Measurements from ENCODE around the gene NCBP2L.

Gene NCBP2L

DNA sequence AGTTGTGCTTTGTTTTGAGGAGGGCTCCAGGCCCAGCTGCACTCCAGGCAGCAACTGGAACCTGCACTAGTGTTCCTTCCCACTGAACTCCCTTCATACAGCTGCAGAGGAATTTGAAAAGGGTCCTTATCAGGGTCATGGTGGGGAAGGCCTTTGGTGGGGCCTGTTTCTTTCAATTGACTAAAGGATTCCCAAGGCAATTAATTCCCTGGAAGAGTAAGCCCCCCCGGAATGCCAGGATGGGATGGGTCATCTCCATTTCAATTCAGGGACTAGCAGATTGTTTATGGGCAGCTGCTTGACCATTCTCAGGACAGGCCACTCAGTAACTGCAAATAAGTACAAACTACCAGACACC, 47.3 kb upstream of the NCBP2L start:
- H2AFZ ChIP-seq (ENCODE audit: low read depth, low read length), result no peak overlapping the region
- H3K4me3 ChIP-seq (ENCODE audit: low read depth in 1 of 2, low read length in 2 of 2), result no peak overlapping the region
- no peaks in the 10 kb centered on the region for H3K27me3 ChIP-seq (ENCODE audit: insufficient read depth, low read length, poor library complexity)
- H3K36me3 ChIP-seq (ENCODE audit: insufficient read depth, low read length), result no peaks in the 10 kb centered on the region
- no peaks in the 10 kb centered on the region for H3K4me1 ChIP-seq (ENCODE audit: insufficient read depth, low read length)
- DNase-seq, result no peak
- H3K4me2 ChIP-seq (ENCODE audit: insufficient read depth, low read length), result no peak overlapping the region
- TF ChIP-seq CTCF (IDR thresholded peaks at IDR 0.05; ENCODE audit: borderline replicate concordance, extremely low read depth, low read length, poor library complexity, severe bottlenecking), result no peak
- no peak for TF ChIP-seq EZH2 (IDR thresholded peaks at IDR 0.05; ENCODE audit: borderline replicate concordance, low read depth, low read length, severe bottlenecking)
- no peaks in the 10 kb centered on the region for H3K9me3 ChIP-seq (ENCODE audit: insufficient read depth, low read length, severe bottlenecking)
- H3K79me2 ChIP-seq (ENCODE audit: insufficient read depth, low read length), result no peaks in the 10 kb centered on the region
- ATAC-seq (ENCODE audit: insufficient read depth, low read depth), result no peak
- no peaks in the 10 kb centered on the region for H4K20me1 ChIP-seq (ENCODE audit: insufficient read depth, low read length)
- no peak overlapping the region for H3K27ac ChIP-seq (ENCODE audit: low read length)
- H3K9ac ChIP-seq (ENCODE audit: low read depth, low read length), result no peak overlapping the region

DNA sequence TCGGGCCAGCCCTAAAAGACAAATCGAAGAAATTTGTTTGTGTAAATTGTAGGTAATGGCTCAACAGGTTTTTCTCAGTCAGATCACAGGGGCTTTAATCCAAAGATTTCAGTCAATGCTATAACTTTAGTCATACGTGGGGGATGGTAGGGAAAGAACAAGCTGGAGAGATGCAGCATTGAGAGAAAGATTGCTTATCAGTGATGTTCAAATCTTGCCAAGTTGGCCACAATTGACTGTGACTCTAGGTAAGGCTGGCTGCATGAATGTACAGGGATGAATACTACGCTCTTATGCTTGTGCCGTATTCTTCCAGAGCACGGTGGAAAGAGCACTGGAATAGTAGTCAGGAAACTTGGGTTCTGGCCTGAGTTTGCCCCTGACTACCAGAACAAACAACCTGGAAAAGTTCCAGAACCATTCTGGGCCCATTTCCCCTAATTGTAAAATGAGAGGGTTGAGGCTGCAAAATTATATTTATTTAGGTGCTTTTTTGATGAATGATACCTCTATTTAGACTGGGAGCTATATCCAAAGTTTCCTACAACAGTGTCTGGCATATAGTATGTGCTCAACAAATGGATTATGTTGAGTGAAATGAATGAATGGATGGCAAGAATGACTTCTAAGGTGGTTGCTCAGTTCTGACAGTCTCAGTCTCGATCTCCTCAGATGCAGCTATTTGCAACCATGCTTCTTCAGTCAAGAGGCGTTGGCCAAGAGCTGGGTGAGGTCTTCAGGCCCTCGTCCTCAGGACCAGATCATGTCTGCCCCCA, 46.4 kb upstream of the NCBP2L start:
- Histone ChIP-seq H4K20me1 (ENCODE audit: insufficient read depth, low read length) (no peaks in the 10 kb centered on the region), H3K27ac (ENCODE audit: low read length) (no peak overlapping the region)
- TF ChIP-seq CTCF (IDR thresholded peaks at IDR 0.05; ENCODE audit: borderline replicate concordance, extremely low read depth, low read length, poor library complexity, severe bottlenecking) (no peak), EZH2 (IDR thresholded peaks at IDR 0.05; ENCODE audit: borderline replicate concordance, low read depth, low read length, severe bottlenecking) (no peak)

DNA sequence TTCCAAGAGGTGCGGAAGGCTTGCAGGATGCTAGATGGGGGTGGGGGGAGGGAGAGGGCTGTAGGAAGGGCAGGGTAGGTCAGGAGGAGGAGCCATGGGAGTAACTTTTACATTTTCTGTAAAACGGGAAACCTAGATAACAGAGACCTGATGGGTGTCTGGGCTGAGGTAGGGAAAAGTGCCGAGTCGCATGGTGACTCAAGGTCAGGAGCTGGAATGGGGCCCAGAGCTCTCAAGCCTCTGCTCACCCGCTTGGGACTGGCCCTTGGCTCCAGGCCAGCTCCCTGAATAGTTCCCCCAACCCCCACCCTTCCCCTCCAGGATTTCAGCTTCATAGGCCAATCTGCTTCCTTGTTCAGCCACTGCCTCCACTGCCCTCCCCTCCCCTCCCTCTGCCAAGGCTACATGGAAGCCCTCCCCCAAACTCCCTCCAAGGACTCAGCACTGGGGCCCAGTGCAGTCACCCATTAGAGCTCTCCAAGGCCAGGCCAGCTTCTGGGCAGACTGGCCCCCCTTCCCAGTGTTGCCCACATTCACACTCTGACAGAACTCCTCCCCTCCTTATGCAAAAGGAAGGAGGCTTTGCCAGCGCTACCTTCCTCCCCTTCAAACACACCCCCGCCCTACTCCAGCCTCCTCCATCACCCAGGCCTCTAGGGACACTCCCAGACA, 45.6 kb upstream of the NCBP2L start:
- Histone ChIP-seq H3K4me1 (ENCODE audit: insufficient read depth, low read length) (no peaks in the 10 kb centered on the region), H3K9me3 (ENCODE audit: insufficient read depth, low read length, severe bottlenecking) (no peaks in the 10 kb centered on the region), H3K4me2 (ENCODE audit: insufficient read depth, low read length) (no peak overlapping the region), H3K9ac (ENCODE audit: low read depth, low read length) (no peak overlapping the region), H3K27ac (ENCODE audit: low read length) (no peak overlapping the region), H3K4me3 (ENCODE audit: low read depth in 1 of 2, low read length in 2 of 2) (no peak overlapping the region), H3K36me3 (ENCODE audit: insufficient read depth, low read length) (no peaks in the 10 kb centered on the region), H3K79me2 (ENCODE audit: insufficient read depth, low read length) (no peaks in the 10 kb centered on the region), H4K20me1 (ENCODE audit: insufficient read depth, low read length) (no peaks in the 10 kb centered on the region), H3K27me3 (ENCODE audit: insufficient read depth, low read length, poor library complexity) (no peaks in the 10 kb centered on the region), H2AFZ (ENCODE audit: low read depth, low read length) (no peak overlapping the region)
- DNase-seq, result no peak
- no peak for ATAC-seq (ENCODE audit: insufficient read depth, low read depth)
- TF ChIP-seq CTCF (IDR thresholded peaks at IDR 0.05; ENCODE audit: borderline replicate concordance, extremely low read depth, low read length, poor library complexity, severe bottlenecking), result no peak
- TF ChIP-seq EZH2 (IDR thresholded peaks at IDR 0.05; ENCODE audit: borderline replicate concordance, low read depth, low read length, severe bottlenecking), result no peak

More for the DNA sequence above, 46.4 kb upstream of the NCBP2L start:
- DNase-seq (no peak), ATAC-seq (ENCODE audit: insufficient read depth, low read depth) (no peak)
- Histone ChIP-seq H3K36me3 (ENCODE audit: insufficient read depth, low read length) (no peaks in the 10 kb centered on the region), H3K9ac (ENCODE audit: low read depth, low read length) (no peak overlapping the region), H3K4me1 (ENCODE audit: insufficient read depth, low read length) (no peaks in the 10 kb centered on the region), H3K4me2 (ENCODE audit: insufficient read depth, low read length) (no peak overlapping the region), H2AFZ (ENCODE audit: low read depth, low read length) (no peak overlapping the region), H3K27me3 (ENCODE audit: insufficient read depth, low read length, poor library complexity) (no peaks in the 10 kb centered on the region), H3K79me2 (ENCODE audit: insufficient read depth, low read length) (no peaks in the 10 kb centered on the region), H3K9me3 (ENCODE audit: insufficient read depth, low read length, severe bottlenecking) (no peaks in the 10 kb centered on the region), H3K4me3 (ENCODE audit: low read depth in 1 of 2, low read length in 2 of 2) (no peak overlapping the region)
